SK-N-DZ (cell line): ENCODE measurements around the gene CAPN8. TPM values are rescaled to one million over a fixed set of nuclear protein-coding genes. Genes with fewer than 3 reads are reported as not detected.
A peak's percentile ranks its signal among the peaks of the same experiment; 100 is the strongest.

Source experiments
- DNase-seq: peaks from one replicate; pipeline ENCODE4 v3.0.0-alpha.2; 2015; ENCODE audit warnings: low spot score
- polyA plus RNA-seq, 2 experiments: library from polyadenylated mRNA; depleted of rRNA; stranded (reverse); fragments of >200 nt; gene quantifications; 2 replicates each; pipeline ENCODE4 v1.2.3, GENCODE V29; 2014

The CAPN8 gene
- not detected in 2 replicates for polyA plus RNA-seq (2014; cell fraction: cytosol; rRNA removed)
- polyA plus RNA-seq (2014; cell fraction: nucleus; rRNA removed), result not detected in 2 replicates

DNA sequence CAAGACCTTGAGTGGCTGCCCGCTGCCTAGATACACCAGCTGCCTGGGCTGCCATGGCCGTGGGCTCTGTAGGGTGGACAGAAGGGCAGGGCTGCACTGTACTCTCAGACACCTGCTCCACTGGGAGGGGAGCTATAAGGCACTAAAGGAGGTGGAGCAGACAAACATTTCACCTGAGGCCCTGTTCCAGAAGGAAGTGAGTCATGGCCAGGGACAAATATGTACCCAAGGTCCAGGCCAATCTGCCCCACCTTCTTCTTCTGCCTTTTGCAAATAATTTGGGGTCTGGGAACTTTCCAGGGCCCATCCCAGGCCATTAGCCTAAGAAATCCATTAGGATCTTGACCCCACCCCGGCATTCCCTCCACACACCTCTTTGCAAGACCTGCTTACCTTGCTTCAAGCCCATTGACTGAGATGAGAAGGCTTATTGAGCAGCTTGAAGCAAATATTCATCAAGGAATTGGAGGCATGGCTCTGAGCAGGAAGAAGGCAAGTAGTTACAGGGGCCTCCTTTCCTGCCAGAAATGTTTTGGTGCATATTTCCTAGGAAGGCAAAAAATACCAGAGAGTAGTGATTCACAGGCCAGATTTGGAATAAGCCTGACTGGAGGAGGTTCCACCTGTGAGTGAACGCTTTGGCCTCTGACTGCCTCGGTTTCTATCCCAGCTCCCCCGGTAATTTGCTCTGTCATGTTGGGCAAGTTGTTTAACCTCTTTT, at the start of gene CAPN8:
Gene CAPN8 (minus strand): TSS at position 110 of the 721 bp plus-strand sequence. CDS start 55 bp downstream, at position 55.
- no peak for DNase-seq

DNA sequence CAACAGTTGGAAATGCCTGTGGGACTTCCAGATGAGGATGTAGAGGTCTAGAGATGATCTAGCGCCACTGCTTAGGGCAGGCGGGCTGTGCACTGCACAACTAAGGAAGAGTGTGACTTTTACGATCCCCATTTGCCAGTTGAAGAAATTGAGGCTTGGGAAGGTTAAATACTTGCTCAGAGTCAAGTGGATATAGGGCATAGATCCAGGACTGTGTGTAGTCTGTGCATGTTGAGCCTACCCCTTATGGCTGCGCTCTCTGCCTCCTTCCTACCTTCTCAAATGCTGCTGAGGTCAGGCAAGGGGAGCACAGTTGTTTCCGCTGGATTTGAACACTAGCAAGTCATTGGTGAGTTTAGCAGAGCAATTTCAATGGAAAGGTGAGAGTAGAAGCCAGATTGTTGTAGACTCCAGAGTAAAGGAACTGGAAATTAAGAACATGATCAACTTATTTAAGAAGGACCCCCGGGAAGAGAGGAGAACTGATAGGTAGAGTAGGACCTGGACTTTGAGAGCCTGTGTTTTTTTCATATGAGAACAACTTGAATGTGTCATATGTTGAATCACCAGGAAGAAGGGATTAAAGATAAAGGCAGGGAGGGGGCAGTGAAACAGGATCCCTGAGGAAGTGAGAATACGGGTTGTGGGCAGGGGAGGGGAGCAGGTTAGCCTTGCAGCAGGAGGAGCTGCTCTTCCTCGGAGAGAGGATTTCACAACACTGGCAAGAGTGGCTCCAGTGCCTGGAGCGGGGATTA, 49.5 kb upstream of the CAPN8 start:
- DNase-seq, result no peak

- DNase-seq, result no peak
Observed at GRCh38 chr1:223714421-223714724, 48.9 kb upstream of the CAPN8 start.

DNA sequence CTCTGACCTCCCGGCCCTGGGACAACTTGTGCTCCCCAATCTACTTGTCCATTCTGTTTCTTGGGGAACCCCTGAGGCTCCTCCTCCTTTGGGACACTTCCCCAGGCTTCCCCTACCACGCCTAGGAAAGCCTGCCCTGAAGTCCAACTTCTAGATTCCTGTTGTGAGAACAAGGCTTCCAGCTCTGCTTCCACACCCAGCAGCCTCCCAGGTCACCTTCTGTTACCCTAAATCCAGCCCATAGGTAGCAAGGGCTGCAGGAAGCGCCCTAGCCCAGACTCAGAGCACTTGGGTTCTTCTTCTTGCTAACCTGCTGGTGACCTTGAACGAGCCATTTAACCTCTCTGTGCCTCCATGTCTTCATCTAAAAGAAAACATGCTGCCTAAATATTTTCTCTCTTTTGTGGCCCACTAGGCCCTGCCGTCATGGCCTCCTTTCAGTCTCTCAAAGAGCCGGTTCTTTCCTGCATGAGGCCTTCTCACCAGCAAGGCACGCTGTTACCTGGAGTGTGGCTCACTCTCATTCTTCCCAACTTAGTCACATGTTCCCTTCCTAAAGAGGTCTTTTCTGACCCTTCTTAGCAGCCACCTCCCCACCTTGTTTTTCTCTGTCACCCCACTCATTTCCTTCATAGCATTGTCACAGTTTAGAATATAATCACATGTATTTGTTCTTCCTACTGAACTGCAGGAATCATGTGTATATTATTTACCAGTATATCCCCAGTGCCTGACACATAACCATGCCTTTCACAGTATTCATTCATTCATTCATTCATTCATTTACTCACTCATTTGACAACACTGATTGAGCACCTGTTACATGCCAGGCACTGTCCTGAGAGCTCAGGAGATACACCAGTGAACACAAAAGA, 48.3 kb upstream of the CAPN8 start:
- DNase-seq, result no peak

GRCh38 chr1:223712850-223713474, 47.5 kb upstream of the CAPN8 start:
- no peak for DNase-seq

- DNase-seq, result peak; percentile 51
Observed at GRCh38 chr1:223712194-223712849, 46.8 kb upstream of the CAPN8 start, which contains the start of gene CAPN2. Gene CAPN2 (plus strand): TSS chr1:223712539. CDS start chr1:223712641, 102 bp downstream.

DNA sequence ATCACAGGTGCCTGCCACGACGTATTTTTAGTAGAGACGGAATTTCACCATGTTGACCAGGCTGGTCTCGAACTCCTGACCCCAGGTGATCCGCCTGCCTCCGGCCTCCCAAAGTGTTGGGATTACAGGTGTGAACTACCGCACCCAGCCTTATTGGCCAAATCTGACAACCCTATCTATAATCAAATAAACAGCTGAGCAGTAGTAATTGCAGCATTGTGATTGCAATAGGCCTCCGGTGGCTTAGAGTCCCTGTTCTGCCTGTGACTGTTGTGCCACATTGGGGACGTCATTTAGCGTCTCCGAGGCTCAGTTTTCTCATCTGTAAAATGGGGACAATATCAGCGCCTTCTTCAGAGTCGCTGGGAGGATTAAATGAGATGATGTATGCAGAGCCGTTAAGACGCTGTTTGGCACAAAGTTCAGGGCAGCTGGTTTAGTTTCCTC, 46.3 kb upstream of the CAPN8 start:
- DNase-seq, result no peak

GRCh38 chr1:223711173-223711572, 45.7 kb upstream of the CAPN8 start:
- DNase-seq, result no peak

DNA sequence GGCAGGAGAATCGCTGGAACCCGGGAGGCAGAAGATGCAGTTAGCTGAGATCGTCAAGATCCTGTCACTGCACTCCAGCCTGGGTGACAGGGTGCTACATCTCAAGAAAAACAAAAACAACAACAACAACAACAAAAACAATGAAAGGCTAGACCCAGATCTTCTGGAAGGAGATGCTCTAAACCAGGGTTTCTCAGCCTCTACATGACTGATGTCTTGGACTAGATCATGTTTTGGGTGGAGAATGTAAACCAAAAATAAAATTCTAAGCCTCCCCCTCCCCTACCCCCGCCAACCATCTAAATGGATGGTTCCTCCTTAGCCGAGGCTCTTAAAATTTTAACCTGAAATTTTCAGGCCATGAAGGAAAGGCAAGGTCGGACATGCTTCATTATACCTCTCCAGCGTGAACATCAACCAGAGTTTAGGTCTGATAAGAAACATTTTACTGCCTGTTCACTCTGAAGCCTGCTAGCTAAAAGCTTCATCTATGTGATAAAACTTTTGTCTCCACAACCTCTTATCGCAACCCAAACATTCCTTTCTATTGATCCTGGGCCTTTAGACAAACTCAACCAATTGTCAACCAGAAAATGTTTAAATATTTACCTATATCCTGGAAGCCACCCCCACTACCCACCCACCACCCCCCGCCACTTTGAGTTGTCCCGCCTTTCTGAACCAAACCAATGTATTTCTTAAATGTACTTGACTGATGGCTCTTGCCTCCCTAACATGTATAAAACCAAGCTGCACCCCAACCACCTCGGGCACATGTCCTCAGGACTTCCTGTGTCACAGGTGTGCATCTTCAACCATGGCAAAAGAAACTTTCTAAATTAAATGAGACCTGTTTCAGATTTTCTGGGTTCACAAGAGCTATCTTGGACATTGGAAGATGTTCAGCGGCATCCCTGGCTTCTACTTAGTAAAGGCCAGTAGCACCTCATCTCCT, 45.0 kb upstream of the CAPN8 start:
- no peak for DNase-seq

- no peak for DNase-seq
Observed at GRCh38 chr1:223709598-223709997, 44.1 kb upstream of the CAPN8 start.

- DNase-seq, result no peak
Observed at GRCh38 chr1:223708651-223709268, 43.3 kb upstream of the CAPN8 start.

DNA sequence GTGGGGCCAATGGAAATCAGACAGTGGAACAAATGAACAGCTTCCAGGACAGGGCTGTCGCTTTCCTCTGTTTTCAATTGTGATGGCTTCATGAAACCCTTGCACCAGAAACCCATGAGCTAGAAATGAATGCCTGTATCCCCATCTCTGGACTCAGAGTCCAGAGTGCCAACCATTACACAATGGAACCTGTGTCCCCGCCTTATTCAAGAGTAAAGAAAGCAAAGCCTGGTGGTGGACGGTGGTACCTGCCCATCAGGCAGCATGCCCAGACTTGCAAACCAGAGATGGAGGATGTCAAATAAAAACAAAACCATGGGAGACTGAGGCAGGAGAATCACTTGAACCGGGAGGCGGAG, 42.5 kb upstream of the CAPN8 start:
- DNase-seq, result no peak

- no peak for DNase-seq
Observed at GRCh38 chr1:223707256-223708000, 41.9 kb upstream of the CAPN8 start.

DNA sequence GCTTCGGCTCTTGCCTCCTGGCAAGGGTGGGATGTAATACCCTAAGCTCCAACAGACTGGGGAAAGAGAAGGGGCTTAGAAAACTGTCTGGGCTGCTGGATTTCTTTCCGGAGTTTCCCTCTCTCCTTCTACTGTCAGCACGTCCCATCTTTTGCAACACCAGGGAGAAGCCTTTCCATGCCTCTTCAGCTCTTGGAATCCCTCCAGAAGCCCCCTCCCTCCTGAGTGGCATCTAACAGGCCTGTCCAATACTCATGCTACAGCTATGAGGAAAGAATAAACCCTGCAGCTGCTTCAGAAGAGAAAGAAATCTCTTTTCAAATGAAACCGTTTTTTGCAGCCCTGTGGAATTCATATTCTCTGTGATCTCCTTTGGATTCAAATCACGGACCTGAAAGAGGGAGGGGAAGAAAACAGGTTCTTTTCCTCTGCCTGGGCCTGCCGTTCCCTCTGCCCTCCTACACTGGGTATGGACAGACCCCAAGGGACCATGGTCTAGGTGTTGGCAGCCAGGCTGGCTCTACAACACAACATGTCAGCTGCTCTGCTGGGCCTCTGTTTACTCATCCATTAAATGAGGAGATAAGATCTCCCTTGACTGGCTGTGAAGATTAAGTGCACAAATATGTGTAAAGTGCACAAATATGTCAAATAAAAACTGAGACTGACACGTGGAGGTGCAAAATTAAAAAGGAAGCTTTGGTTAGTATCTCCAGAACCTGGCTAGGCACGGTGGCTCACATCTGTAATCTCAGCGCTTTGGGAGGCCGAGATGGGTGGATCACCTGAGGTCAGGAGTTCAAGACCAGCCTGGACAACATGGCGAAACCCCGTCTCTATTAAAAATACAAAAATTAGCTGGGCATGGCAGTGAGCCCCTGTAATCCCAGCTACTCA, 40.8 kb upstream of the CAPN8 start:
- peak; percentile 43 for DNase-seq

- DNase-seq, result no peak
Observed at GRCh38 chr1:223704921-223705878, 39.7 kb upstream of the CAPN8 start.

- no peak for DNase-seq
Observed at GRCh38 chr1:223703668-223704013, 38.1 kb upstream of the CAPN8 start.
